Psoas muscle (tissue), 8 donors: ENCODE results near the gene DYNLT1. TPM values are rescaled to one million over a fixed set of nuclear protein-coding genes. Genes with fewer than 3 reads are reported as not detected.

ENCODE experiments used
- ATAC-seq, 4 donors: fragments of 200-7000 bp; cut with Tn5 transposase; one replicate each; pipeline ENCODE4 v1.9.1; 2020; ENCODE audit warnings: moderate library complexity in 3 of 4, mild to moderate bottlenecking in 2 of 4
- DNase-seq, 2 donors: peaks; one replicate each; pipeline ENCODE4 v3.0.0-alpha.2; 2020
- H3K27ac ChIP-seq: fragments of 200-600 bp; one replicate; pipeline ENCODE4 v1.8.0; 2022
- H3K27me3 ChIP-seq, 3 donors: fragments of 200-600 bp in 1 of 3; one replicate each; pipeline versions ENCODE4 v1.6.1 to v1.8.0; 2013 to 2022; ENCODE audit warnings: low read length in 2 of 3, mild to moderate bottlenecking in 2 of 3, moderate library complexity in 1 of 3; ENCODE audit not compliant: insufficient read depth in 3 of 3
- H3K36me3 ChIP-seq, 2 donors: fragments of 200-600 bp in 1 of 2; one replicate each; pipeline versions ENCODE4 v1.6.1 to v1.8.0; 2013 to 2022; ENCODE audit warnings: low read depth in 1 of 2, mild to moderate bottlenecking in 1 of 2, moderate library complexity in 1 of 2; ENCODE audit not compliant: insufficient read depth in 1 of 2
- H3K4me1 ChIP-seq: fragments of 200-600 bp; one replicate; pipeline ENCODE4 v1.8.0; 2022
- H3K4me3 ChIP-seq: fragments of 200-600 bp; one replicate; pipeline ENCODE4 v1.8.0; 2022; ENCODE audit warnings: mild to moderate bottlenecking
- H3K9me3 ChIP-seq: fragments of 200-600 bp; one replicate; pipeline ENCODE4 v1.8.0; 2022
- CTCF ChIP-seq: fragments of 200-600 bp; IDR thresholded peaks from one replicate; pipeline ENCODE4 v1.8.0; 2022; ENCODE audit warnings: antibody characterized with exemption
- WGBS, 3 donors: extraction: QIAGEN DNeasy Blood & Tissue Kit; methylation state at CpG; one replicate each; pipeline versions ENCODE4 v1.1.6 to v1.1.7; 2013; 5-methylcytosine and 5-hydroxymethylcytosine counted together
- intact Hi-C, 2 donors: fragments of 100-400 bp; cut with DNase I; formaldehyde crosslinking; loops; one replicate each; pipeline versions ENCODE4 v1.11.0 to v1.14.2; 2022
- polyA plus RNA-seq, 3 donors: library from polyadenylated mRNA; stranded (reverse); fragments of 200-250 nt; gene quantifications; one replicate each; pipeline ENCODE4 v1.2.3, GENCODE V29; 2013
- total RNA-seq, 4 donors: library from RNA; stranded (reverse); fragmentation: NEBNext Ultra II Directional in 2 of 4; extraction: Animal tissue kit (Norgen Biotek cat#: 25700) in 2 of 4; gene quantifications; one replicate each; pipeline versions ENCODE4 v1.2.1 to v1.2.4, GENCODE V29; 2021 to 2023
- donor health status: healthy with polysubstance abuse.
- donor health status: DM: no; HTN: no; CAD: no; lungs with moderate emphysema.
- donor health status: Bipolar disorder and iron deficiency.
- donor health status: healthy.
- donor health status: DM: yes; HTN: yes; CAD: no.
- donor health status: DM: no; HTN: no; CAD: no.
- donor health status: DM: no; HTN: no; CAD: no.
- donor health status: DM: yes; HTN: yes; CAD: no.

DYNLT1 gene
- total and polyA plus RNA-seq, 7 donors, result 112 to 202 (median 146) TPM

GRCh38 chr6:158665332-158665731 is 20.8 kb upstream of the DYNLT1 start:
- peak overlapping the region; percentile 82 for H3K27ac ChIP-seq
- TF ChIP-seq CTCF, result no peak

DNA sequence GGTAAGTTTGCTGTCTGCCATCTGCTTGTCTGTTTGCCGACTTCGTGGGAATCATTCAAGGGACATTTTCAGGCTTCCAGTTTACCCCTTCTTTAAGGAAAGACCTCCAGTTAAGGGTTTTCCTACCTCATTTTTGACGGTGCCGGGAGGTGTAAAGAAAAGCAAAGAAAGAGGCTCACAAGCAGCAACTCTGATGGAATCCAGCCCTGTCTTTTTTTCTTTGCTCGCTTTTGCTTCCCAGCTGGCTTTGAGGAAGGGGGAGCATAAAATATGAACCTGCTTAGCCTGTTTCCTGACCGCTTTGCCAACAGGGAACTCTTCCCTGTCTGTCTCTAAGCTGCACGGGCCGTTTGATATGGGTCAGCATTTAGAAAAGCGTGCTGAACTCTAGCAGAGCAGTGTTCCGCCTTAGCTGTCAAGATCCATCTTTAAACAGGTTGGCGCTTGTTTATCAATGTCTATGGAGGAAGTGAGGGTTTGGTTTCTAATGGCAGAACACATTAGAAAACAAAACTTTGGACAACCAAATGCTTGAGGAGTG is 19.2 kb upstream of the DYNLT1 start:
- intact Hi-C loops, result loop anchor here in 1 of 2 donors (5.0 kb wide), 1 partner anchor 34 kb away; no protein-coding TSS in a partner anchor

More at GRCh38 chr6:158665332-158665731, 20.8 kb upstream of the DYNLT1 start:
- no peaks in the 10 kb centered on the region for H3K9me3 ChIP-seq
- WGBS, 3 donors, result 95 to 98% (median 97%) methylated on average over 18 of the region's 18 CpGs
- no peaks in the 10 kb centered on the region for H3K27me3 ChIP-seq
- intact Hi-C loops, result no loop called here
- H3K4me1 ChIP-seq, result peaks cover 58% of the 10 kb centered on the region
- no peak overlapping the region for H3K4me3 ChIP-seq
- no peak for ATAC-seq
- peaks cover 0 to 6% of the 10 kb centered on the region in 2 donors for H3K36me3 ChIP-seq
- no peak for DNase-seq

GRCh38 chr6:158662954-158663624 is 18.5 kb upstream of the DYNLT1 start:
- intact Hi-C loops, result loop anchor here in 1 of 2 donors (5.0 kb wide), 1 partner anchor 34 kb away; no protein-coding TSS in a partner anchor
- Histone ChIP-seq H3K4me3 (peak overlapping the region; percentile 64), H3K36me3 (peaks cover 0 to 6% of the 10 kb centered on the region in 2 donors), H3K27ac (peak overlapping the region; percentile 82), H3K4me1 (peaks cover 40% of the 10 kb centered on the region), H3K9me3 (no peaks in the 10 kb centered on the region), H3K27me3 (no peaks in the 10 kb centered on the region)
- peak; percentile 65 to 75 (median 70) for ATAC-seq
- DNase-seq, result peak; percentile 39 to 64
- no peak for TF ChIP-seq CTCF
- WGBS, 3 donors, result 19 to 23% (median 19%) methylated on average over 27 of the region's 27 CpGs

More for the DNA sequence above, 19.2 kb upstream of the DYNLT1 start:
- TF ChIP-seq CTCF, result no peak
- H3K27ac ChIP-seq, result peak overlapping the region; percentile 82
- DNase-seq (no peak), ATAC-seq (peak; percentile 36 to 59 (median 56))
- H3K27me3 ChIP-seq, result no peaks in the 10 kb centered on the region
- WGBS, 3 donors, result 8 to 31% (median 23%) methylated on average over 11 of the region's 11 CpGs
- H3K4me3 ChIP-seq, result peak overlapping the region; percentile 64
- peaks cover 0 to 6% of the 10 kb centered on the region in 2 donors for H3K36me3 ChIP-seq
- H3K4me1 ChIP-seq, result peaks cover 46% of the 10 kb centered on the region
- no peaks in the 10 kb centered on the region for H3K9me3 ChIP-seq

DNA sequence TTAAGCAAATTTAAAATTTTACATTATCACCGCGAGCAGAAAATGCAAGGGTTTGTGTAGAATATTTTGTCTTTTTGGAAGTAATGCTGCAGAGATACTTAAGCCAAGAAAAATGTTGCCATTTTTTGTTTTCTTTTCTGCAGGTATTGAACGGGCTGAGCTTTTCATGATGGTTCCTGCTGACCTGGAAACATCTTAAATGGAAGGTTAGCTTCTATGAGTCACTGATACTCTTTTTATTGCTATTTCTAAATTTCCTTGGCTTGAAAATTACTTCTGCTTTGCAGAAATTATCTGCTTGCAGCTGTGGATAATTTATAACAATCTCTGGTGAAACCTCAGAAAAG is 18.0 kb upstream of the DYNLT1 start:
- intact Hi-C loops, result loop anchor here in 1 of 2 donors (5.0 kb wide), 1 partner anchor 35 kb away; no protein-coding TSS in a partner anchor
- Histone ChIP-seq H3K36me3 (peaks cover 0 to 6% of the 10 kb centered on the region in 2 donors), H3K27ac (peak overlapping the region; percentile 82), H3K4me3 (peak overlapping the region; percentile 64), H3K27me3 (no peaks in the 10 kb centered on the region), H3K4me1 (peaks cover 34% of the 10 kb centered on the region), H3K9me3 (no peaks in the 10 kb centered on the region)
- WGBS, 3 donors, result 34 to 55% (median 37%) methylated on average over 3 of the region's 3 CpGs
- DNase-seq (no peak), ATAC-seq (no peak)
- no peak for TF ChIP-seq CTCF
